NCI-H2171 (cell line): ENCODE measurements around the gene AADAT.
"Not testable (repeated sequence)": the region's sequence is repeated elsewhere in the genome, so short reads cannot be mapped to it uniquely, and the experiment has no call there.

Experiments used
- DNase-seq: peaks from one replicate; lab custom pipeline; 2025; lab: John Stamatoyannopoulos, UW

AADAT gene

GRCh38 chr4:170089274-170089667 is 485 bp downstream of the AADAT start:
- peak; percentile 1 for DNase-seq

DNA sequence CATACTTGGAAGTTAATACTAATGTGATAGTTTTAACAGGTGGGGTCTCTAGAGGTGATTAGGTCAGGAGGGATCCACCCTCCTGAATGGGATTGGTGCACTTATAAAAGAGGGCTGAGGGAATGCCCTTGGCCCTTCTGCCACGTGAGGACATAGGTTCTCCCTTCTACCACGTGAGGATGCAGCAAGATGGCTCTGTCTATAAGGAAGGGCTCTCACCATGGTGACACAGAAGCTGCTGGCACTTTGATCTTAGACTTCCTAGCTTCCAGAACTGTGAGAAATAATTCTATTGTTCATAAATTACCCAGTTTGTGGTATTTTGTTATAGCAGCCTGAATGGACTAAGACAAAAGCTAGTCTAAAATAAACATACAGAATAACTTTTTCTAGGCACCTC is 1.0 kb downstream of the AADAT start:
- DNase-seq = no peak

DNA sequence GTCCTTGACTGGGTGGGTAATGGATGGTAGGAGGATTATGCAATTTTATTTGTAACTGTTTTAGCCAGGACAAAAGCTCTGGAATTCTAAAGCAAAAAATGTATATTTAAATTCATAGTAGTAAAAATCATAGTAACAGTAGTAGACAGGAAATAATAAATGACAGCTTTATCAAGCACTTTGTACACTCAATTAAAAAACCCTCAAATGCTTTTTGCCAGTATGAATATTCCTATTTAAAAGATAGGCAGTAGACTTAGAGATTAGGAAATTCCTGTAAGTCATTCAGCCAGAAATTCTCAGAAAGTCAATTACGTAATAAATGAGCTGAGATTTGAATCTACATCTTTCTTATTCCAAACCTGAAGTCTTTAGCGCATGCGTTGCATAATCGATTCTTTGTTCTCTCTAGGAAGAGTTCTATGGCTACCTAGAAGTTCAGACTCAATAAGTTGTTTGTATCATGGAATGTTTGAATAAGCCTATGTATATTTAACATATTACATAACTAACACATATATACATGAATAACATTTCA is 2.5 kb downstream of the AADAT start:
- DNase-seq = no peak

DNA sequence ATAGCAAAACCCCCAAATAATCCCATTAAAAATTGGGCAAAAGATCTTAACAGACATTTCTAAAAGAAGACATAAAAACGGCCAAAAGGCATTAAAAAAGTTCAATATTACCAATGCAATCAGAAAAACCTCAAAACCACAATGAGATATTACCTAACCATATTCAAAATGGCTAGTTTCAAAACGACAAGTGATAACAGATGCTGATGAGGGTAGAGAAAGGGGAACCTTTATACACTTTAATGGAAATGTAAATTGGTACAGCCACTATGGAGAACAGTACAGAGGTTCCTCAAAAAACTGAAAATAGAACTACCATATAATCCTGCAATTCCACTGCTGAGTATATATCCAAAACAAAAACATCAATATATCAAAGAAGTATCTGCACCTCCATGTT is 6.2 kb downstream of the AADAT start:
- no peak for DNase-seq

DNA sequence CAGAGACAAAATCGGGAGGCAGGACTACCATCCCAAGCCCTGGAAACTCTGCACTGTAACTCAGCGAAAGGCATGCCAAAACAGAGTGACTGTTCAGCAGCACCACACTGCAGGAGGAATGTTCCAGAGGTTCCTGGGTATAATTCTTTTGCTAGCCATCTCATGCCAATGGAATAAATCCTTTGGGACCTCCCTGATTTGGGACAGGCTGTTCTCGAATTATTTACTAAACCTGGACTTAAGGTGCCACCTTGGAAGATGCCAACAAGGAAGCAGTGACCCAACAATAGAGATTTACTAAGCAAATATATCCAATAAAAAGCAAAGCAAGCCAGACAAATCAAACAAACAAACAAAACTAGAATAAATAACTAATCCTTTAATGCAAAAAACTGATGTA is 9.3 kb downstream of the AADAT start:
- DNase-seq = no peak

- DNase-seq = no peak
Measured at GRCh38 chr4:170079981-170080380, 9.8 kb downstream of the AADAT start.

- DNase-seq = no peak
Measured at GRCh38 chr4:170071196-170071595, 18.6 kb downstream of the AADAT start.

DNA sequence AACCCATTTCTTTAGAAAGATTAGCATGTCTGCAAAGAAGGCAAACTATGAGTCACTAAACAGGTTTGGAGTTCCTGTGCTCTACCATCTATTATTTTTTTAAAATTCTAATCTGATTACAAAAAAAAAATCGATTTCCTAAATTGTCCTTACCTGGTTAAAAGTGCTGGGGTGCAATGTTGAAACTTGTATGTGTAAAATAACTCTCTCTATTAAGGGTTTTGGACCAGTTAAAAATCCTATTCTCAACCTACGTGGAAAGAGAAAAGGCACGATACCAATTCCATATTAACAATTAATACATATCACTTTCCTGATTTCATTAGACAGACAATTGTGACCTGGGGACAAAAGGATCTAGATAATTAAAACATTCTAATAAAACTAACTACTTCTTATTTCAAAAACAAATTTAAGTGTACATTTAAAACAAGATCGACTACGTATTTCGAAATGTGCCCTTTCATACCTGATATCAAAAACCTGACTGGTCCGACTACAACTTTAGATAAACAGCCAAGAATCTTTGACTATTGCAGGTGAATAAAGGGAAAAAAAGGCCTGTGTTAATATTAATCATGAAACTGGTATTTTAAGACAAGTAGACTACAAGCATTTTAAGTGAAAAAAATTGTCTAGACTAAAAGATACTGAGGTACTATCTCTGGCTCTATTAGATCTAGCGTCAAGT is 21.2 kb downstream of the AADAT start:
- no peak for DNase-seq

DNA sequence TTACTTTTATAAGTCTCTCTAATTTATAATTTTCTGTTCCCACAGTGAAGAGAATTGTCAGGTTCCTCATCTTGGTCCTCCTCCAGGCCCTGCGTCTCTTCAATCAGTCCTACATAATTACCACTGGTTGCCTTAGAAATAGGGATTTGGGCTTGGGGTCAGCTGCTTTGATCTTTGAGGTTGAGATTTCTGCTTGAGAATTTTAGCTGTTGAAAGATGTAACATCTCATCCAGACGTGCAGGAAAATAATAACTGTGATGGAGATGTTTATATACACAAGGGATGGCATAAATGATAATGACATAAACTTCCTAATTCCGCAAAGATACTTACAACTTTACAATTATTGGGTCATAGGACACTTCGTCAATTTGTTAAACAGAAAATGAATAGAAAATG is 30.3 kb downstream of the AADAT start:
- no peak for DNase-seq

- no peak for DNase-seq
Measured at GRCh38 chr4:170058826-170059225, 30.9 kb downstream of the AADAT start.

DNA sequence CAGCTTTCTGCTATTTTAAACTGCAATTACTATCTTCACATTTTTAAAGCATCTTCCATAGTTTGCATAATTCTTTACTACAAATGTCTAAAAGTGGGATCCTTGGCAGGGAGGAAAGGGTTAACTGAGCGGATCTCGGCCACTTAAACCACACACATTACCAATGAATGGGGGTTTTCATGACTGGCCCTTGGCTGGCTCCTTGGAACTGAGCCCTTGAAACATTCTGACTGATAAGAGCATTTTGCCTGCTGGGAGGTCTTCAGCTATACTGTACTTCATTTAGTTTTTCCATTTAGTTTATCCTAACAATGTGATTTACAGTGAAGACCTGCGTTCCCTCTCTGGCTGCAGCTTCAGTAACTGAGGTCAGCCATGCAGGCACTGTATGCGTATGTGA is 31.9 kb downstream of the AADAT start:
- no peak for DNase-seq

GRCh38 chr4:170052919-170053318 is 36.8 kb downstream of the AADAT start:
- DNase-seq = no peak

DNA sequence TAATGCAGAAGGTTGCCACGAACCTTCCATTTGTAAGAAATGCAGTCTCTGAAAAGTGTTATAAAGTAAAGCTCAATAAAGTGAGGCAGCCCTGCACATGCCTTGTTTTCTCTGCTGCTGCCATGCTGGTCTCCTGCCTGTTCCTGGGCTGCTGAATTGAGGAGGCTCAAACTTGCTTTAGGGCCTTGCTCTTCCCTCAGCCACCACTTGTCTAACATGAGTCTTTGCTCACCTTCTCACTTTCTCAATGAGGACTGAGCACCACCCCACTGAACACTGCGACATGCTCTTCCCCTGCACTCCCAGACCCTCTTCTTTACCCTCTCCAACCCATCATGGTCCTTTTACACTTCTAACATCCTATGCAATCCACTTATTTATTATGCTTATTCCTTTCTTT is 38.4 kb downstream of the AADAT start:
- no peak for DNase-seq

GRCh38 chr4:170049766-170050165 is 40.0 kb downstream of the AADAT start:
- DNase-seq = no peak

GRCh38 chr4:170047771-170048354 is 41.9 kb downstream of the AADAT start:
- DNase-seq = peak; percentile 0

- not testable (repeated sequence) for DNase-seq
Measured at GRCh38 chr4:170046156-170046555, 43.6 kb downstream of the AADAT start.

GRCh38 chr4:170040031-170040680 is 49.6 kb downstream of the AADAT start:
- no peak for DNase-seq

GRCh38 chr4:170038769-170039168 is 51.0 kb downstream of the AADAT start:
- no peak for DNase-seq

DNA sequence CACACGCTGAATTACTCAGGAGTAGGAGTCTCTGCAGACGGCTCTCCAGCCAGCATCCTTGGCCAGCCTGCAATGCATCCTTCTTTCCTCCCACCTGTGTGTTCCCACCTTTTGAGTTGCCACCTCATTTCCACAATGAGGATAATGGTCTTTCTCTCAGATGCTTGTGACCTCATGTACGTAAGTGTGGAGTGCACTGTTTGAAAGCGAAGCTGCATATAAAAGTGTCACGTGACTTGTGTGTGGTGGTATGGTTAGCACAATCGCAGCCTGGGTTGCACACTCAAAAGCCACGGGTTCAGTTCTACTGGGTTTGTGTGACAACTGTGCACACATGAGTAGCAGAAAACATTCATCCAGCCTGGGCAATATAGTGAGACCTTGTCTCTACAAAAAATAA is 51.5 kb downstream of the AADAT start:
- no peak for DNase-seq

DNA sequence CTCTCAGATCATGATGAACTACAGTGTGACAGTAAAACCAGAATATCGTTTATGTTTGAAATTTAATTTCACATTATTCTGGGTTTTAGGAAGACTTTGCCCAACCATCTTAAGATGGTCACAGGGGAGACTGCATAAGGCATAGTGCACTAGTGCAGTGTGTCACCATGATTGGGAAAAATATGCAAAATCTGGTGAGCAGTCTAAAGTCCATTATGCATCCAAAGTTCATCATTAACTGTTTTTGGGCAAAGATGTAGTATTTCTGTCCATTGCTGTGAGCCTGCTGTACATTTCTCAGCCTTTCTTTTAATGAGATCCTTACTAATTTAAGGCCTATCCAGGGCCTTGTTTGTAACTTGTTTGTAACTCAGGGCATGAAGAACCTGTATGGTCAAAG is 52.3 kb downstream of the AADAT start:
- no peak for DNase-seq

DNA sequence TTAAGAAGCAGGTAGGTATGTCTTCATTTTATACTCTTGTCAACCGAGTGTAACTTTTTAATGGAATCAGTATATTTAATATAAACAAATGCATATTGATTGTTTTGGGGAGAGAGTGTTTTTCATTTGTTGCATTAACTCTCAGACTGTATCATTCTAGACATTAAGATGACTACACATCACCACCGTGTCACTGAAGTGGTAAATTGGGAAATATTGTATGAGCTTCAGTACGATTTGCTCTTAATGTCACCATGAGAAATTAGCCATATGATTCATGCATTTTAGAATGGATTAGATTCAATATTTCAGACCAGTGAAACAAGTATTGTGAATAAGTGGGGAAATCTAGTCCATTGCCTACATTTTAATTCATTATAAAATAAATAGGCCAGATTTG is 53.9 kb downstream of the AADAT start:
- no peak for DNase-seq

- DNase-seq = no peak
Measured at GRCh38 chr4:170035231-170035630, 54.5 kb downstream of the AADAT start.

DNA sequence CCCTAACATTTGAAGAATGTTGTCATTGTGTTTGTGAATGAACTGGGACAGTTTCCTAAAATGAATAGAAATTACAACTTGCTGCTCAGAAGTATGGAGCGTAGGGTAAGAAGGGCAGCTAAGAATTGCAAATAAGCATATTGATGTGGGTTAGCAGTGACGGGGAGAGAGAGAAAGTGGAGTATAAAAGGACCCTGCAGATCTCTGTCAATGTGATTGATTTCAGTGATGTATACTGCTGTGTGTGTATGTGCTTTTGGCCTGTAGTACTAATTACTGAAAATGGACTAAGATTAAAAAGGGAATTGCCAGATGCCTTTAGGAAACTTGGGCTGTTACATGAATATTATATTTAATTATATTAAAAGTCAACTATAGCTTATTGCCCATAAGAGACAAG is 55.8 kb downstream of the AADAT start:
- DNase-seq = no peak
